Transverse colon (tissue), 4 donors: ENCODE data around the gene SLC6A1.

Experiments used
- EP300 ChIP-seq: sonication (generic); formaldehyde crosslinking; IDR thresholded peaks from one replicate; pipeline ENCODE4 v1.6.1; 2017; ENCODE audit warnings: antibody characterized with exemption, low read depth
- POLR2A ChIP-seq: fragments of 450-650 bp; IDR thresholded peaks from one replicate; pipeline ENCODE4 v1.6.1; 2016; ENCODE audit warnings: antibody characterized with exemption, mild to moderate bottlenecking, moderate library complexity
- POLR2AphosphoS5 ChIP-seq, 3 donors: sonication (generic); formaldehyde crosslinking; IDR thresholded peaks; one replicate each; pipeline ENCODE4 v1.6.1; 2016; ENCODE audit warnings: antibody characterized with exemption in 3 of 3
- TF ChIP-seq, protein P1 (sequence below), 5 experiments: fragments of 200-600 bp in 3 of 5; fragments of 450-650 bp in 2 of 5; sonication (generic) in 3 of 5; IDR thresholded peaks; 1 replicate in 2 of 5; 2 replicates in 3 of 5; pipeline ENCODE4 v1.5.1; 2016 to 2017; ENCODE audit warnings: antibody characterized with exemption in 5 of 5, inconsistent platforms in 3 of 5, mild to moderate bottlenecking in 2 of 5, moderate library complexity in 1 of 5

DNA sequence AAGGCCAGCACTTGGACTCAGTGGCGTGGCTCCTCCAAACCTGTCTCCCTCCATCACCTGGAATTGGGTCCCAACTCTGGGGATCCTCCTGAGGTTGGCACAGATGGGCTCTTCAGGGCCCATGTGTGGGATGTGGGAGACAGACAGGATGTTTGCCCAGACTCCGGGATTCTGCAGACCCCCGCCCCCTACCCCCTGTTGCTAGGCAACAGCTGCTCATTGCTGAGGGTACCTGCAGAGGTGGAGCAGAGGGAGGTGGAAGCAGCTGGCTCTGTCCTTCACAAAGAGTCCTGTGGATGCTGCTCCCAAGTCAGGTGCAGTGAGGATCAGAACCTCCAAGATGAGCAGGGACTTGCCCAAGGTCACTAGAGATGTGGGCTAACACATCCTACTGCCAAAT, 40.0 kb upstream of the SLC6A1 start:
- TF ChIP-seq POLR2A (no peak), POLR2AphosphoS5 (IDR thresholded peaks at IDR 0.05) (no peak), EP300 (no peak)
- TF ChIP-seq, protein P1, sequence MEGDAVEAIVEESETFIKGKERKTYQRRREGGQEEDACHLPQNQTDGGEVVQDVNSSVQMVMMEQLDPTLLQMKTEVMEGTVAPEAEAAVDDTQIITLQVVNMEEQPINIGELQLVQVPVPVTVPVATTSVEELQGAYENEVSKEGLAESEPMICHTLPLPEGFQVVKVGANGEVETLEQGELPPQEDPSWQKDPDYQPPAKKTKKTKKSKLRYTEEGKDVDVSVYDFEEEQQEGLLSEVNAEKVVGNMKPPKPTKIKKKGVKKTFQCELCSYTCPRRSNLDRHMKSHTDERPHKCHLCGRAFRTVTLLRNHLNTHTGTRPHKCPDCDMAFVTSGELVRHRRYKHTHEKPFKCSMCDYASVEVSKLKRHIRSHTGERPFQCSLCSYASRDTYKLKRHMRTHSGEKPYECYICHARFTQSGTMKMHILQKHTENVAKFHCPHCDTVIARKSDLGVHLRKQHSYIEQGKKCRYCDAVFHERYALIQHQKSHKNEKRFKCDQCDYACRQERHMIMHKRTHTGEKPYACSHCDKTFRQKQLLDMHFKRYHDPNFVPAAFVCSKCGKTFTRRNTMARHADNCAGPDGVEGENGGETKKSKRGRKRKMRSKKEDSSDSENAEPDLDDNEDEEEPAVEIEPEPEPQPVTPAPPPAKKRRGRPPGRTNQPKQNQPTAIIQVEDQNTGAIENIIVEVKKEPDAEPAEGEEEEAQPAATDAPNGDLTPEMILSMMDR (IDR thresholded peaks at IDR 0.05): no peak
